ENCODE measurements around the gene PARD3.
"Not testable (repeated sequence)": the region's sequence is repeated elsewhere in the genome, so short reads cannot be mapped to it uniquely, and the experiment has no call there.

Gene PARD3

GRCh38 chr10:34709637-34710390 lies 105.3 kb downstream of the PARD3 start:
- DNase-seq = no peak

DNA sequence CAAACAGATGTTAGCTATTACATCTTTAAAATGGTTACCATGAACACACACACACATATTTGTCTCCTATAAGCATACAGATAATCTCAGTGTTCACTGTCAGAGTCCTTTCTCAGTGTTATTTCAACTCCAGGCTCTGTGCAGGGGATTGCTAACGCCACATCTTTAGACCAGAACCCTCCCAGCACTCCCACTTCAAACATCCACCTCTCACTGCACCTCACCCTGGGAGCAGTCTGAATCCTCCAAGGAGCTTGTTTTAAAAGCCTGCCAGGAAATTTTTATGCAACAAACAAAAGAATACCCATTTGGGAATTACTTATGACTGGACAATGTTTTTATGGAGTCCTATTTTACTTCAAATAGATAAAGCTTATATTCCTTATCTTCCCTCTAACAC lies 107.4 kb downstream of the PARD3 start:
- DNase-seq = no peak

DNA sequence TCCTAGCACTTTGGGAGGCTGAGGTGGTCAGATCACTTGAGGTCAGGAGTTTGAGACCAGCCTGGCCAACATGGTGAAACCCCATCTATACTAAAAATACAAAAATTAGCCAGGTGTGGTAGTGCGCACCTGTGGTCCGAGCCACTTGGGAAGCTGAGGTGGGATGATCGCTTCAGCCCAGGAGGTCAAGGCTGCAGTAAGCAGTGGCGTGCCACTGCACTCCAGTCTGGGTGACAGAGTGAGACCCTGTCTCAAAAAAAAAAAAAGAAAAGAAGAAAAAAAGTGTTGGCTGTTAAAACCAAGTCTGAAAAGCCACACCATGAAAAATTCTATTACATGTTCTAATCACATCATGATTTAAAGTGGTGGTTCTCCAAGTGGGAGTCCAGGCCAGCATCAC lies 108.1 kb downstream of the PARD3 start:
- not testable (repeated sequence) for DNase-seq

- no peak for DNase-seq
These were observed 108.9 kb downstream of the PARD3 start for GRCh38 chr10:34706147-34706546.

DNA sequence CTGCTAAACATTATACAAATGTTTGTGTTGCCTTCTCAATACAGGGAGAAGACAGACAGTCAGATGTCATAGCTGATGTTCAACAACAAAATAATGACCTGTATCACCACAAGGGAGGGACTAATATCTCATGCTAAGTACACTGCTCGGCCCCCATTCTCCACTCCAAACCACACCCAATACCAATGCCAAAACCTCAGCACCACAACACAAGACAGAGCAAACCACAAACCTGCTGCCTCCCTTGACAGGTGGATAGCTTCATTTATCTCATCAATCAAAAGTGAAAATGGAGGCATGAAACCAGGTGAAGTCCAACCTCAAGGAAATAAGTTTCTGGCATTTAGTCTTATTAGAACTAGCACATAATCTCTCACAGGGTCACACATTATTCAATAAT lies 109.5 kb downstream of the PARD3 start:
- no peak for DNase-seq

DNA sequence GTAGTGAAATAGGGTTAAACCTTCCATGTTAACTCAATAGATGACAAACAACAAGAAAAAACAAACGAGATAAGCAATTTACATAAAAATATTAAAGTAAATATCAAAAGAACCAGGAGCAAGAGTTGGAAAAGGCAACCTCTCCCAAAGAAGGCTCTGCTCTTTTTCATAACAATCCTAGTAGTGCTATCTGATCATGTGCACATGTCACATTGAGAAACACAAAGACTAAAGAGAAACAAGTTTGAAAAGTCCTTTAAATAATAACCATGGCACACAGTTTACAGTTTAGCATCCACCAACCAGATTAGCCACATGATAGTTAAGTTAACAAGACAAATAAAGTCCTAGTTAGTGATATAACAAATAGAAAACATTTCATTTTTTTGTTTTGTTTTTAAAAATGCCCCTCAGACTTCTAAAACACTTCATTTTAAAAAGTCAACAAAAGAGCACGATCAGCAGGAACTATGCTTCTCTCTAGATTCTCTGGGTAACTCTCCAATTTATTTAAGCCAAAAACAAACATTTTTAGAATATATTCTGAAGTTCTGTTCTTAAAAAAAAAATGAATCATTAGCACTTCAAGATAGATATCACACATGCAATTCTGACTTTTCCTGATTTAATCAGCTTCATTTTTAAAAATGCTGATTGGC lies 110.4 kb downstream of the PARD3 start:
- no peak for DNase-seq

- DNase-seq = no peak
These were observed 112.1 kb downstream of the PARD3 start for GRCh38 chr10:34702982-34703381.

- DNase-seq = no peak
These were observed 112.8 kb downstream of the PARD3 start for GRCh38 chr10:34702093-34702937.

GRCh38 chr10:34701194-34701593 lies 113.9 kb downstream of the PARD3 start:
- no peak for DNase-seq

DNA sequence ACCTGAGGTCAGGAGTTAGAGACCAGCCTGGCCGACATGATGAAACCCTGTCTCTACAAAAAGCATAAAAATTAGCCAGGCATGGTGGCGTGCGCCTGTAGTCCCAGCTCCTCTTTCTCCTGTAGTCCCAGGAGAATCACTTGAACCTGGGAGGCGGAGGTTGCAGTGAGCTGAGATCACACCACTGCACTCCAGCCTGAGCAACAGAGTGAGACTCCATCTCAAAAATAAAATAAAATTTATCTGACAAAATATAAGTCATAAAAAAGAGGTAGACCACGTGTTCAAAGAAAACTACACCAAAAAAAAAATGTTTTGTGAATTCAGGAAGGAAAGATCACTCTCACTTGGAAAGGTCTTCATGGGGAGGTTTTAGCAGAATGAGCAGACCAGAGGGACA lies 114.3 kb downstream of the PARD3 start:
- not testable (repeated sequence) for DNase-seq

DNA sequence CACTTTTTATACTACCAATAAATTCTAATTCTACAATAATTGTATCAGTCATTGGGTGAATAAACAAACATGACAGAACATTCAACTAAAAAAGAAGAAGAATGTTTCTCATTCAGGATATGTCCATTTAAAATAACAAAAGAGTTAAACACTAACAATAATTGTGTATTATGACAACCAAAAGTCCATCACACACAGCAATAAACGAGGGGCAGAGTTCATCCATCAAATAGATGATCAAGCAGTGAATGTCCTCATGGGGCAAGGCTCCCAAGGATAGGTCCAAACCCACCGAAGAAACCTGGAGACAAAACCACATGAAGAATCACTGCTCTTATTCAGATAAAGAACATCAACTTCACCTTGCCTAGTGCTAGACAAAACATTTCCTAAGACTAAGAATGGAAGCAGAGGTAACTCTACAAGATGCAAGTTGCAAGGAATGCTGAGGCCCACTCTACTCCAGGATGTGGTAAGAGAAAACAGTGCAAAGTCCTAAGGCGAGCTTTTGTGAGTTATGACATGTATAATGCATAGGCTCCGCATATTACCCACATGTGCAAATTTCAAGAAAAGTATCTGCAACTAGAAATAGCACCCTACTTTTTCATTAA lies 115.1 kb downstream of the PARD3 start:
- DNase-seq = no peak

DNA sequence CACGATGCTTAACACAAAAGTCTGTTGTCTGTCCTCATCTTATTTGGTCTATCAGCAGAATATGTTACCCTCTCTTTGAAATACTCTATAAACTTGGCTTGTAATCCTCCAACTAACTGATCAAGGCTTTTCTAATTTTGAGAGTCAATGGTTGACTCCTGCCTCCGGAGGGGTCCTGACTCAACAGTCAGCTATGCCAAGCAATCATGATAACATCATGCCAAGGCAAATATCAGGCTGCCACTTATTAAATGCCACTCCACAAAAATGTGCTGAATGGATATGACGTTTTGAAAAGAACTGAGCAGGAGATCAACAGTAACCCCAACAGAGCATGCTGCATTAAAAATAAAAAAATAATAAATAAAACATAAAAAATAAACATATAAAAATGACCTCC lies 116.1 kb downstream of the PARD3 start:
- no peak for DNase-seq

- no peak for DNase-seq
These were observed 116.8 kb downstream of the PARD3 start for GRCh38 chr10:34698248-34698831.

DNA sequence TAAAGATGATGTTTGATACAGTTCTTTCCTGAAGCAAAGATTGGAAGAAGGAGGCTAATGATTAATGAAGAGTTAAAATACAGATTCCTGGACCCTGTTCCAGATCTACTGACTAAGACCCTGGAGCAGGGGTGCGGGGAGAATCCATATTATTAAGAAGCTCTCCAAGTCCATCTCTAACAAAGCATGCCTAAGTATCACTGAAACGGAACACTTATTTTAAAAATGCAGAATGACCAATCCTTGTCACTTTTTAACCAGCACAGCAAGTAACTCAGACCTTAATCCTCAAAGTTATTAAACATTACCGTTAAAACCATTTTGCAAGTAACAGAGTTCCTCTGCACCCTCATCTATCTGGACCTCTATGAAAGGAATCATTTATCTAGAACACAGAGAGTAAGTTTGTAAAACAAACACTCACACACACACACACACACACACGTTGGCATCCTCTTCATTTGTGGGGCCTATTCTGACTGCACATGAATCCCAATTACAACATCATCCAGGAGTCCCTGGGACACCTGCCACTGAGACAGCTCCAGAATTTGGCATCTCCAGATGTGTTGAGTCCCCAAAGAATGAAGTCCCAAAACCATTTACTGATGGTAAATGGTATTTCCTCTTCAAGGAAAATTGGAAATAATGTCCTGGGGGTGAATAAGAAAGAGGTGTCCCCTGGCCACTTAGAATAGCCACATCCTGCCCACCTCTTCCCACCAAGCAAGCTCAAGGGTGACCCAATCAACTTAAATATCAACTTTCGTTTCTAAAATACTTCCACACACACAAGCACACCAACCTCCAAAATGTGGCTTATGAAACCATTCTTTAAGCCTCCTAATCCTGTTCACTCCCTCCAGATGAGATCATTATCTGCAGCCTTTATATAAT lies 117.5 kb downstream of the PARD3 start:
- DNase-seq = no peak

- DNase-seq = no peak
These were observed 118.7 kb downstream of the PARD3 start for GRCh38 chr10:34696423-34696822.

GRCh38 chr10:34690383-34691049 lies 124.6 kb downstream of the PARD3 start:
- DNase-seq = no peak

- DNase-seq = no peak
These were observed 126.0 kb downstream of the PARD3 start for GRCh38 chr10:34689053-34689452.

DNA sequence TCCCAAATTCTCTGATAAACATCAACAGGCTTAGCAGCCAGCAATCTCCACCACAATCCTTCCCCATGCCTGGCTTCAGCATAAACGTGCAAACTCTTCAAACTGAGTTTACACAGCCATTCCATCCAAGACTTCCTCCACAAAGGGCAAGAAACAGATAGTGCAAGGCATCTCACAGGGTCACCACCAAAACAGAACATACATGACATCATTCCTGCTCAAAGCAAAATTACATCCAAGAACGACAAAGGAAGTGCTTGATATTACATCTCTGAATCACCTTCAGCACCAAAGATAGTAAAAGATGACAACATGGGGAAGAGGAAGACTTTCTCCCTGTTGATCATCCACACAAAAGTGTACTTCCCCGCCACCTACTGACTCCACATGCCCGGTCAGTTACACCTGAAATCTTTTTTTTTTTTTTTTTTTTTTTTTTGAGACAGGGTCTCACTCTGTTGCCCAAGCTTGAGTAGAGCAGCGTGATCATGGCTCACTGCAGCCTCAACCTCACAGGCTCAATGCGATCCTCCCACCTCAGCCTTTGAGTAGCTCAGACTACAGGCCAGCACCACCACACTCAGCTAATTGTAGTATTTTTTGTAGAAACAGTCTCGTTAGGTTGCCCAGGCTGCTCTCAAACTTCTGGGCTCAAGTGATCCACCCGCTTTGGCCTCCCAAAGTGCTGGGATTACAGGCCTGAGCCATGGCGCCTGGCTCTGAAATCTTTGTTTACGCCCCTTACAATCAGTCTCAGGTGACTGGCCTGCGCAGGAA lies 127.5 kb downstream of the PARD3 start:
- no peak for DNase-seq

DNA sequence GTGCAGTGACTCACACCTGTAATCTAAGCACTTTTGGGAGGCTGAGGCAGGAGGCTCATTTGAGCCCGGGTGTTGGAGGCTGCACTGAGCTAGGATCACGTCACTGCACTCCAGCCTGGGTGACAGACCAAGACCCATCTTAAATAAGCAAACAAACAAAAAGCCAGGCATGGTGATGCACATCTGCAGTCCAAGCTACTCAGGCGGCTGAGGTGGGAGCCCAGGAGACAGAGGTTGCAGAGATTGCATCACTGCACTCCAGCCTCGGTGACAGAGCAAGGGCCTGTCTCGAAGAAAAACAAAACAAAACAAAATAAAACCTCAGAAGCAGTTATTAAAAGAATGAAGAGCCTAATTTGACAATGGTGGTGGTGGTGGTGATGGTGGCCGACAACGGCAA lies 132.5 kb downstream of the PARD3 start:
- no peak for DNase-seq

DNA sequence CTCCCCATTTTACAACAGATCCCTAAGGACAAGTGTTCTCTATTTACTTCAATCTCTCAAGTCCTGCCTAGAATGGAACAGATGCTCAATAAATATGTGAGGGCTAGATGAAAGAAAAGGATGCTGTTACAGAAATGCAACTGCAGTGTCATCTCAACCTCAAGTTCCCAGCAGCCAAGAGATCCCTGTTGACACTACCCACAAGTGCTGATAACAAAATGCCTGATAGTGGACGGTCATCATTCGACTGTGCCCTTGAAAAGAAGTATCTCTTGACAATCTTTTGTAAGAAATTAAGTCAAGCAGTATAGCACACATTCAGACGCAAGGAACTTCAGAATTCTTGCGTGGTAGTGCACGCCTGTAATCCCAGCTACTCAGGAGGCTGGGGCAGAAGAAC lies 133.2 kb downstream of the PARD3 start:
- no peak for DNase-seq
